Right lobe of liver (tissue), 6 donors: ENCODE data around the gene TMEM74B. TPM values are rescaled to one million over a fixed set of nuclear protein-coding genes. Genes with fewer than 3 reads are reported as not detected.
"Not testable (repeated sequence)": the region's sequence is repeated elsewhere in the genome, so short reads cannot be mapped to it uniquely, and the experiment has no call there.

Source experiments
- ATAC-seq, 4 donors: fragments of 200-7000 bp; cut with Tn5 transposase; one replicate each; pipeline ENCODE4 v1.9.1; 2020; ENCODE audit warnings: mild to moderate bottlenecking in 4 of 4, moderate library complexity in 4 of 4
- DNase-seq, 3 donors: peaks; one replicate each; pipeline ENCODE4 v3.0.0-alpha.2; 2020
- H3K27ac ChIP-seq, 3 donors: fragments of 200-600 bp; one replicate each; pipeline ENCODE4 v1.8.0; 2022
- H3K27me3 ChIP-seq, 2 donors: fragments of 200-600 bp; one replicate each; pipeline ENCODE4 v1.8.0; 2022
- H3K36me3 ChIP-seq, 4 donors: fragments of 200-600 bp; sonication (generic) in 1 of 4; one replicate each; pipeline versions ENCODE4 v1.5.1 to v1.8.0; 2017 to 2022; ENCODE audit warnings: control low read depth in 1 of 4
- H3K4me1 ChIP-seq, 4 donors: fragments of 200-600 bp; sonication (generic) in 1 of 4; one replicate each; pipeline versions ENCODE4 v1.5.1 to v1.8.0; 2017 to 2022; ENCODE audit warnings: control low read depth in 1 of 4
- H3K4me3 ChIP-seq, 3 donors: fragments of 200-600 bp; one replicate each; pipeline ENCODE4 v1.8.0; 2022
- H3K9me3 ChIP-seq, 4 donors: fragments of 200-600 bp; sonication (generic) in 1 of 4; one replicate each; pipeline versions ENCODE4 v1.5.1 to v1.8.0; 2017 to 2022; ENCODE audit warnings: control low read depth in 1 of 4
- CTCF ChIP-seq, 4 donors: fragments of 200-600 bp in 3 of 4; fragments of 450-650 bp in 1 of 4; IDR thresholded peaks; one replicate each; pipeline versions ENCODE4 v1.5.1 to v1.8.0; 2016 to 2022; ENCODE audit warnings: antibody characterized with exemption in 4 of 4, mild to moderate bottlenecking in 2 of 4
- POLR2A ChIP-seq: fragments of 450-650 bp; IDR thresholded peaks from one replicate; pipeline ENCODE4 v1.6.1; 2017; ENCODE audit warnings: antibody characterized with exemption, mild to moderate bottlenecking
- WGBS: methylation state at CpG from one replicate; pipeline ENCODE4 v1.1.6; 2018; ENCODE audit warnings: low coverage, low lambda C conversion rate; ENCODE audit not compliant: insufficient coverage; ENCODE audit errors: missing lambda C conversion rate; 5-methylcytosine and 5-hydroxymethylcytosine counted together
- intact Hi-C, 2 donors: fragments of 100-400 bp; cut with DNase I; formaldehyde crosslinking; loops; one replicate each; pipeline versions ENCODE4 v1.11.2 to v1.14.1; 2022
- total RNA-seq, 6 experiments: library from RNA; depleted of rRNA in 2 of 6; stranded (reverse); fragments of >200 nt in 2 of 6; fragmentation: NEBNext Ultra II Directional in 3 of 6; extraction: Animal tissue kit (Norgen Biotek cat#: 25700) in 3 of 6; gene quantifications; one replicate each; pipeline versions ENCODE4 v1.1.0 to v1.2.4, GENCODE V29; 2016 to 2023
- donor health status: DM: no; HTN: yes; CAD: no.
- donor health status: DM: no; HTN: no; CAD: no.
- donor health status: DM: no; HTN: no; CAD: no.
- donor health status: DM: no; HTN: yes; CAD: no.
- donor health status: DM: no; HTN: yes; CAD: no.

Gene TMEM74B
- total RNA-seq, 6 experiments from 2014 or later: 0.37 to 2.8 (median 1.8) TPM

DNA sequence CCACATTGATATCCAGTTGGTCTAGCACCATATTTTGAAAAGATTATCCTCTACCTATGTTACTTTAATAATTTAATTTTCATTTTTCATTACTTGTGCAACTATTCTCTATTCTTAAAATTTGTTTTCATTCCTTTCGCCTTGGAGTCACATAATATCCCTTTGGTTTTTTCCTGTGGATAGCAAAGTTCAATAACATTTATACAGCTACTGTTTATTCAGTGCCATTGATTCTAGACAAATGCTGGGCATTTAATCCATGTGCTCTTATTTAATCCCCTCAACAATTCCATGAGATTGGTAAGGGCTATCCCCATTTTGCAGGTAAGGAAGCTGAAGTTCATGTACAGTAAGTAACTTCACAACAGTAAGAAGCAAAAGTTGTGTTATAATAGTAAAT is 33.8 kb downstream of the TMEM74B start:
- ATAC-seq (peak; percentile 45 to 61 (median 53)), DNase-seq (no peak)
- Histone ChIP-seq H3K4me3 (no peak overlapping the region), H3K36me3 (peaks cover 0 to 13% (median 4%) of the 10 kb centered on the region in 4 donors), H3K4me1 (peaks cover 0 to 7% (median 3%) of the 10 kb centered on the region in 4 donors), H3K27me3 (no peaks in the 10 kb centered on the region), H3K27ac (peak overlapping the region in 2 of 3 donors; percentile 44 to 72), H3K9me3 (no peaks in the 10 kb centered on the region)
- WGBS: 33% methylated on average over 1 of the region's 1 CpG
- intact Hi-C loops: no loop called here
- TF ChIP-seq CTCF (IDR thresholded peaks at IDR 0.05) (no peak), POLR2A (no peak)

DNA sequence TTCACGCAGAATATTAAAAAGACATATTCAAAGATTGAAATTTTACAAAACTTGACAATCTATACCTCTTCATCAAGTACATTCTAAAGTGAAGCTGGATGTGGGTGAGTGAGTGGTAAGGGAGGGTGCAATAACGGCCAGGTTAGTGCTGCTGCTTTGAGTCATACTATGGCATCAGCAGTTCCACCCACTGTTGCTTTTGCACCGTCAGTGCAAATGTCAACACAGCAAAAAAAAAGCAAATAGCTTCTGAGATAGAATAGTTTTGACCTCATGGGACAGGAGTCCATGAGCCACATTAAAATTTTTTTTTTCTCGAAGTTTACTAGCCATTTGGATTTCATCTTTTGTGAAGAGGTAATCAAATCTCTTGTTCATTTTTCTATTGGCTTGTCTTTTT is 34.6 kb downstream of the TMEM74B start:
- Histone ChIP-seq H3K27ac (peak overlapping the region in 2 of 3 donors; percentile 44 to 72), H3K4me1 (peaks cover 0 to 7% (median 3%) of the 10 kb centered on the region in 4 donors), H3K9me3 (no peaks in the 10 kb centered on the region), H3K4me3 (no peak overlapping the region), H3K36me3 (peaks cover 0 to 15% (median 6%) of the 10 kb centered on the region in 4 donors), H3K27me3 (no peaks in the 10 kb centered on the region)
- DNase-seq: peak in 1 of 3 donors; percentile 74
- intact Hi-C loops: no loop called here
- peak; percentile 91 to 97 (median 94) for ATAC-seq
- TF ChIP-seq CTCF (IDR thresholded peaks at IDR 0.05) (no peak), POLR2A (no peak)
- 36% methylated on average over 4 of the region's 4 CpGs for WGBS

- H3K4me3 ChIP-seq, H3K9me3 ChIP-seq, H3K27me3 ChIP-seq, intact Hi-C loops, H3K4me1 ChIP-seq, DNase-seq: not testable (repeated sequence)
- Histone ChIP-seq H3K36me3 (peaks cover 0 to 19% (median 8%) of the 10 kb centered on the region in 4 donors), H3K27ac (peak overlapping the region in 2 of 3 donors; percentile 44 to 72)
- 62% methylated on average over 2 of the region's 2 CpGs for WGBS
- ATAC-seq: peak; percentile 7 to 46 (median 36)
These were observed 35.0 kb downstream of the TMEM74B start for GRCh38 chr20:1149812-1150211.

DNA sequence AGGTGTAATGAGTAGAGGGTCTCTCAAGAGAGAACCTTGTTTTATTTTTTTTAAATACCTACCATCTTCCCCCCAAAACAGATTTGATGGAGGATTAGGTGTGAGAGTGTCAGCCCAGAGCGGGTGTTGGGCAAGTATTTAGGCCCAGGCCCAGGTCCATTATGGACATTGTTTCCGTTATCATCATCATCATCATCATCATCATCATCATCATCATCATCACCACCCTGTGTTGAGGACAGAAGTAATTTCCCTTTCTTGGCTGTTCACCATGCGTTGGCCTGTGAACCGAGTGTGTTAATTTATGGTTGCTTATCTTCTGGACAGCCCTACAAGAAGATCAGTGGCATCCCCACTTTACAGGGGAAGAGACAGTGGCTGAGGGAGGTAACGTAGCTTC is 37.8 kb downstream of the TMEM74B start:
- H3K4me1 ChIP-seq: peaks cover 0 to 7% (median 3%) of the 10 kb centered on the region in 4 donors
- H3K4me3 ChIP-seq: no peak overlapping the region
- H3K36me3 ChIP-seq: peaks cover 0 to 16% (median 8%) of the 10 kb centered on the region in 4 donors
- intact Hi-C loops: no loop called here
- no peaks in the 10 kb centered on the region for H3K9me3 ChIP-seq
- TF ChIP-seq POLR2A: no peak
- no peak for TF ChIP-seq CTCF (IDR thresholded peaks at IDR 0.05)
- no peak overlapping the region for H3K27ac ChIP-seq
- H3K27me3 ChIP-seq: no peaks in the 10 kb centered on the region
- ATAC-seq (no peak), DNase-seq (no peak)
- WGBS: 93% methylated on average over 3 of the region's 5 CpGs

DNA sequence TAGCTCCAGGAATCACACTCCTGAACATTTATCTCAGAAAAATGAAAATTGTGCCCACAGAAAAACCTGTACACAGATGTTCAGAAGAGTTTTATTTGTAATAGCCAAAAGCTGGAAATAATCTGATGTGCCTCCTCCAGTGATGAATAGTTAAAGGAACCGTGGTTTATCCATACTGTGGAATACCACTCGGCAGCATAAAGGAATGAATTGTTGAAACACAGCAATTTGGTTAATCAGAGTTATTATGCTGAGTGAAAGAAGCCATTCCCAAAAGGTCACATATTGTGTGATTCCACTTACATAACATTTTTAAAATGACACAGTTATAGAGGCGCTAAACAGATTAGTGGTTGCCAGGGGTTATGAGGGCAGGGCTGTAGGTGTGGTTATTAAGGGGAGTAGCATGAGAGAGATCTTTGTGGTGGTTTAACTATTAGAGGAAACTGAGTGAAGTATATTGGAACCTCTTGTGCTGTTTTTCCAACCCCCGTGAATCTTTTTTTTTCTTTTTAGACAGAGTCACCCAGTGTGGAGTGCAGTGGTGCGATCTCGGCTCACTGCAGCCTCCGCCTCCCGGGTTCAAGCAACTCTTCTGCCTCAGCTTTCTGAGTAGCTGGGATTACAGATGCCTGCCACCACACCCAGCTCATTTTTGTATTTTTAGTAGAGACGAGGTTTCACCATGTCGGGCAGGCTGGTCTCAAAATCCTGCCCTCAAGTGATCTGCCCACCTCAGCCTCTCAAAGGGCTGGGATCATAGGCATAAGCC is 40.2 kb downstream of the TMEM74B start:
- no peak overlapping the region for H3K27ac ChIP-seq
- ATAC-seq (no peak), DNase-seq (no peak)
- H3K27me3 ChIP-seq: no peaks in the 10 kb centered on the region
- intact Hi-C loops: no loop called here
- no peak overlapping the region for H3K4me3 ChIP-seq
- no peaks in the 10 kb centered on the region for H3K9me3 ChIP-seq
- peaks cover 0 to under 1% (median 0%) of the 10 kb centered on the region in 4 donors for H3K4me1 ChIP-seq
- TF ChIP-seq POLR2A (no peak), CTCF (IDR thresholded peaks at IDR 0.05) (no peak)
- peaks cover 0 to 34% (median 12%) of the 10 kb centered on the region in 4 donors for H3K36me3 ChIP-seq
- 89% methylated on average over 10 of the region's 10 CpGs for WGBS
